T-helper 2 cell treated with Interferon-gamma antibody and Interleukin-4, amounts not matched to agents 5 μg/mL and 100 μg/mL, for 36 hours (primary cell): ENCODE results near the gene ABI3BP.

Experiments used
- DNase-seq: peaks from one replicate; pipeline ENCODE4 v3.0.0; 2021; ENCODE audit warnings: low spot score
- H3K27ac Mint-ChIP-seq: one replicate; pipeline ENCODE4 v1.8.0; 2021; ENCODE audit warnings: mild to moderate bottlenecking, mixed read lengths
- H3K27me3 Mint-ChIP-seq: one replicate; pipeline ENCODE4 v1.8.0; 2021; ENCODE audit warnings: low read depth, mixed read lengths
- H3K36me3 Mint-ChIP-seq: one replicate; pipeline ENCODE4 v1.8.0; 2021; ENCODE audit warnings: low read depth, mixed read lengths
- H3K4me1 Mint-ChIP-seq: one replicate; pipeline ENCODE4 v1.8.0; 2021; ENCODE audit warnings: low read depth, mixed read lengths
- H3K4me3 Mint-ChIP-seq: one replicate; pipeline ENCODE4 v1.8.0; 2022; ENCODE audit warnings: mild to moderate bottlenecking, moderate library complexity, mixed read lengths
- H3K9me3 Mint-ChIP-seq: one replicate; pipeline ENCODE4 v1.8.0; 2021; ENCODE audit warnings: mixed read lengths

ABI3BP gene

GRCh38 chr3:100838157-100838556 lies 155.1 kb downstream of the ABI3BP start:
- no peak overlapping the region for H3K4me3 Mint-ChIP-seq
- no peaks in the 10 kb centered on the region for H3K9me3 Mint-ChIP-seq
- H3K27ac Mint-ChIP-seq, result no peak overlapping the region
- peaks cover 5% of the 10 kb centered on the region for H3K4me1 Mint-ChIP-seq
- H3K36me3 Mint-ChIP-seq, result no peaks in the 10 kb centered on the region
- peaks cover 25% of the 10 kb centered on the region for H3K27me3 Mint-ChIP-seq
- DNase-seq, result no peak

DNA sequence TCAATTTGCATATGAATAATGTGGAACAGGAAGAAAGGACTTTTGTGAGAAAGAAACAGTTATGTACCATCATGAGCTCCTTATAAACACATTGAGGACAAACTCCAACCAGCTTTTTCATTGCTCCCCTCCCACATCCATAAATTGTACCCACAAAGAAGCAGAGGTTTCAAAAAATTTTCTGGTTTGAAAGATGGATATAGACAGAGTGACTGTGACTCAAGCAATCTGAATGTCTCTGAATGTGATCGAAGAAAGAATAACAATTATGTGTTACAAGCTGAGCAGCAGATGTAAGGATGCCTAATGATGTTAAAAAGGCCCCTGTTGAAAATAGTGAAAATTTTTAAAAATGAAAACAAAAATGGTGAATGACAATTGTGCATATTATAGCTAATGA lies 156.6 kb downstream of the ABI3BP start:
- H3K4me1 Mint-ChIP-seq, result peaks cover 5% of the 10 kb centered on the region
- H3K27me3 Mint-ChIP-seq, result peaks cover 30% of the 10 kb centered on the region
- no peaks in the 10 kb centered on the region for H3K36me3 Mint-ChIP-seq
- H3K4me3 Mint-ChIP-seq, result no peak overlapping the region
- H3K27ac Mint-ChIP-seq, result no peak overlapping the region
- no peaks in the 10 kb centered on the region for H3K9me3 Mint-ChIP-seq
- DNase-seq, result no peak

- H3K4me3 Mint-ChIP-seq, result no peak overlapping the region
Observed at GRCh38 chr3:100834332-100834731, 158.9 kb downstream of the ABI3BP start.

GRCh38 chr3:100833483-100833882 lies 159.7 kb downstream of the ABI3BP start:
- Mint-ChIP-seq H3K4me1 (peaks cover 5% of the 10 kb centered on the region), H3K4me3 (no peak overlapping the region)

More at GRCh38 chr3:100834332-100834731, 158.9 kb downstream of the ABI3BP start:
- H3K36me3 Mint-ChIP-seq, result no peaks in the 10 kb centered on the region
- peaks cover 5% of the 10 kb centered on the region for H3K4me1 Mint-ChIP-seq
- no peak overlapping the region for H3K27ac Mint-ChIP-seq
- peaks cover 23% of the 10 kb centered on the region for H3K27me3 Mint-ChIP-seq
- H3K9me3 Mint-ChIP-seq, result no peaks in the 10 kb centered on the region
- no peak for DNase-seq

GRCh38 chr3:100831629-100832028 lies 161.6 kb downstream of the ABI3BP start:
- no peak for DNase-seq
- Mint-ChIP-seq H3K4me1 (no peaks in the 10 kb centered on the region), H3K36me3 (no peaks in the 10 kb centered on the region), H3K27me3 (peaks cover 16% of the 10 kb centered on the region), H3K4me3 (no peak overlapping the region), H3K9me3 (no peaks in the 10 kb centered on the region), H3K27ac (no peak overlapping the region)

More at GRCh38 chr3:100833483-100833882, 159.7 kb downstream of the ABI3BP start:
- H3K27me3 Mint-ChIP-seq, result peaks cover 21% of the 10 kb centered on the region
- H3K9me3 Mint-ChIP-seq, result no peaks in the 10 kb centered on the region
- no peak for DNase-seq
- no peaks in the 10 kb centered on the region for H3K36me3 Mint-ChIP-seq
- no peak overlapping the region for H3K27ac Mint-ChIP-seq

GRCh38 chr3:100830931-100831330 lies 162.3 kb downstream of the ABI3BP start:
- no peaks in the 10 kb centered on the region for H3K4me1 Mint-ChIP-seq
- no peaks in the 10 kb centered on the region for H3K36me3 Mint-ChIP-seq
- no peak for DNase-seq
- H3K9me3 Mint-ChIP-seq, result no peaks in the 10 kb centered on the region
- H3K4me3 Mint-ChIP-seq, result no peak overlapping the region
- H3K27me3 Mint-ChIP-seq, result peaks cover 12% of the 10 kb centered on the region
- no peak overlapping the region for H3K27ac Mint-ChIP-seq

- no peaks in the 10 kb centered on the region for H3K9me3 Mint-ChIP-seq
- DNase-seq, result no peak
- no peak overlapping the region for H3K27ac Mint-ChIP-seq
- peaks cover 9% of the 10 kb centered on the region for H3K27me3 Mint-ChIP-seq
- H3K4me3 Mint-ChIP-seq, result no peak overlapping the region
- no peaks in the 10 kb centered on the region for H3K4me1 Mint-ChIP-seq
- H3K36me3 Mint-ChIP-seq, result no peaks in the 10 kb centered on the region
Observed at GRCh38 chr3:100825574-100825973, 167.6 kb downstream of the ABI3BP start.

GRCh38 chr3:100815583-100815982 lies 177.6 kb downstream of the ABI3BP start:
- no peak overlapping the region for H3K27ac Mint-ChIP-seq
- peaks cover 25% of the 10 kb centered on the region for H3K27me3 Mint-ChIP-seq
- no peak overlapping the region for H3K4me3 Mint-ChIP-seq
- H3K9me3 Mint-ChIP-seq, result no peaks in the 10 kb centered on the region
- H3K36me3 Mint-ChIP-seq, result no peaks in the 10 kb centered on the region
- H3K4me1 Mint-ChIP-seq, result no peaks in the 10 kb centered on the region
- no peak for DNase-seq

GRCh38 chr3:100813828-100814227 lies 179.4 kb downstream of the ABI3BP start:
- H3K4me3 Mint-ChIP-seq, result no peak overlapping the region
- H3K27ac Mint-ChIP-seq, result no peak overlapping the region
- H3K4me1 Mint-ChIP-seq, result no peaks in the 10 kb centered on the region
- peaks cover 26% of the 10 kb centered on the region for H3K27me3 Mint-ChIP-seq
- H3K9me3 Mint-ChIP-seq, result no peaks in the 10 kb centered on the region
- no peaks in the 10 kb centered on the region for H3K36me3 Mint-ChIP-seq
- DNase-seq, result no peak

DNA sequence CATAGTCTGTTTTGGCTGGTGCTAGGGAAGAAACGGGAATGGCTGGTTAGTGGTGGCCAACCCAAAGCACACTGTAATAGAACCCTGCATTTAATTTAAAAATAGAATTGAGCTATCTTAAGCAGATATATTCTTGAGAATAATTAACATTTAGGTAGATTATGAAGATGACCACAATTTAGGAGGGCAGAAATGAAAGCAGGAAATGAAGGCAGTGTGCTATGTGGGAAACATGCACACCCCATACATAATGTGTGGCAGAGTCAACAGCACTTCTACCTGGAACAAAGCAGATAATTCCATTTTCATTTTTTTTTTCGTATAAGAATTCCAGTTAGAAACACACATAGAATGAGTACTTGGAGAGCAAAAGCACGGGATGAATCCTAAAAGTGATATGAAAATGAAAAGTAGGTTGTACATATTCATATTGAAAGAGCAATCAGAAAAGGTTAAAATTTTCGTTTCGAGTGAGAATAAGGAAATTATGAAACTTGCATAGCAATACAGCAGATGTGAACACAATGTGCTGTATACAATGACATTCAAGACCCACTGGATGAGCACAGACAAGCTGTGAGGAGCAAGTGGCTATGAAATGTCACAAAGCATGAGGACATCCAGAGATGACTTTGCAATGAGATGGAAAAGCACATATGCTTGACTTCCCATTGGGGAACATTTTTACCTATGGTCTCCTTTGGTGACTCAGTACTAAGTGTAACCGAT lies 181.3 kb downstream of the ABI3BP start:
- Mint-ChIP-seq H3K4me3 (no peak overlapping the region), H3K27ac (no peak overlapping the region), H3K9me3 (no peaks in the 10 kb centered on the region), H3K36me3 (no peaks in the 10 kb centered on the region), H3K4me1 (no peaks in the 10 kb centered on the region), H3K27me3 (peaks cover 29% of the 10 kb centered on the region)
- no peak for DNase-seq

DNA sequence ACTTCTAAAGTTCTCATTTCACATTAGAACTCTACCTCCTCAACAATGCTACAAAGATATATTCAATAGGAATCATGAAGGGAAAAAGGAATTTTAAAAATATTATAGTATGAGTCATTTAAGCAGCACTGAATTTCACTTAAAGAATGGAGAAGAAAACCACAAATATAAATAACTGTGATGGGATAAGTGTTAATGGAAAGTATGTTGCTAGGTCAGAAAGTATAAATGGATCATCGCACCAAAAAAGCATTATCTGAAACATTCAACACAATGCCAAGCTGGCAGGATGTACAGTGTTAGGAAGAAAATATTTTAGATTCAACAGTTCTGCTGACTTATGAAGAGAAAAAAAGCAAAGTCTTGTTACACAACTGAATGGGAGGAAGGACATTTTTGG lies 182.6 kb downstream of the ABI3BP start:
- Mint-ChIP-seq H3K36me3 (no peaks in the 10 kb centered on the region), H3K9me3 (no peaks in the 10 kb centered on the region), H3K4me1 (no peaks in the 10 kb centered on the region), H3K27me3 (peaks cover 22% of the 10 kb centered on the region), H3K4me3 (no peak overlapping the region), H3K27ac (no peak overlapping the region)
- DNase-seq, result no peak

DNA sequence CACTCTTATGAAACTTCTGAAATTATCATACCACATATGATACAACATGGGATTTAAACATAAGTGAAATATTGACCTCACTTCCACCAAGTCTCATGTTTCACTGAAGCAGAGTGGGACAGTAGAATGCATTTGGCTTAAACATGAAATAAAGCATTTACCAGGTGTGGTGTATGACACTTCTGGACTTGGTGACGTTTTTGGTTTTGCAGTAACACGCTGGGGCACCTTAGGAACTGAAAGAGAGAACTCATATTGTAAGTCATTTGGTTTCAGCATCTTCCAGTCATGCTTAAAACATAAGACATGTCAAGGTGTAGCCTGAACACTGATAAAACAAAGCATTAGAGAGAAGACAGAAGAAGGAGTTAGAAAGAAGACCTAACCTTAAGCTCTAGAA lies 188.6 kb downstream of the ABI3BP start:
- Mint-ChIP-seq H3K27me3 (peaks cover 23% of the 10 kb centered on the region), H3K36me3 (no peaks in the 10 kb centered on the region), H3K4me1 (no peaks in the 10 kb centered on the region), H3K4me3 (no peak overlapping the region), H3K27ac (no peak overlapping the region), H3K9me3 (no peaks in the 10 kb centered on the region)
- no peak for DNase-seq

- no peaks in the 10 kb centered on the region for H3K9me3 Mint-ChIP-seq
- DNase-seq, result no peak
- no peaks in the 10 kb centered on the region for H3K4me1 Mint-ChIP-seq
- no peak overlapping the region for H3K4me3 Mint-ChIP-seq
- peaks cover 17% of the 10 kb centered on the region for H3K27me3 Mint-ChIP-seq
- no peak overlapping the region for H3K27ac Mint-ChIP-seq
- no peaks in the 10 kb centered on the region for H3K36me3 Mint-ChIP-seq
Observed at GRCh38 chr3:100803711-100804110, 189.5 kb downstream of the ABI3BP start.

DNA sequence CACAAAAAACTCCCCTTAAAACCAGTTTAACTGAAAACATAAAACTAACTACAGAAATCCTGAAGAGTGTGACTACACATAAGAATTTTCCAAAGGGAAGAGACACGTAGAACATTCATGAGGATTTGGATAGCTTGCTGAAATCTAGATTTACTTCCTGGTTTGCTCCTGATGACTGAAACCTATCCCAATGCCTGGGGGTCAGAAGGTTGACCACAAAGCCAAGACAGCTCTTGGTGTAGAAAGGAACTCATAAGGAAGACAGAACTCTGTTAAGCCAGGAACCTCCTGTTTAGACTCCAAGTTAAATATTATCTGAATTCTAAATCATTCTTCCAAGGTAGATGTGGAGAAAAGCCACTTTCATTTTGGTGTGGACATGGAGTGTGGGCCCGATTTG lies 191.1 kb downstream of the ABI3BP start:
- Mint-ChIP-seq H3K4me3 (no peak overlapping the region), H3K9me3 (no peaks in the 10 kb centered on the region), H3K36me3 (no peaks in the 10 kb centered on the region), H3K4me1 (no peaks in the 10 kb centered on the region), H3K27me3 (peaks cover 13% of the 10 kb centered on the region), H3K27ac (no peak overlapping the region)
- DNase-seq, result no peak

DNA sequence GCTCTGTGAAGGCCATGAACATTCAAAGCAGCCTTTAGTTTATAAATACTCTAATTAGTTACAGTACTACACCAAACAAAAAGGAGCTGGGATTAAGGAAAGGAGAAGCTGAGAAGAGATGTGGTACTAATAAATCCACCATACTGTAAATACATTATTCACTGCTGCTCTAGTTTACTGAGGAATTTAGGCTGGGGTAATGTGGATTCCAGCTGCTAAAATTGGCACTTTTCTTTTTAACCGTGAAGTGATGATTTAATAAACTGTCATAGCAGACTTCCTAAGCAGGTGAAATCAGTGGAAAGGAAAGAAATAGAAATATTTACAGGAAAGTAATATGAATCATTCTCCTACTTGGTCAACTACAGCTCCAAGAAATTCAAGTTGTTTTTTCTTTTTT lies 195.2 kb downstream of the ABI3BP start:
- no peak for DNase-seq
- peaks cover 13% of the 10 kb centered on the region for H3K27me3 Mint-ChIP-seq
- H3K4me3 Mint-ChIP-seq, result no peak overlapping the region
- H3K36me3 Mint-ChIP-seq, result no peaks in the 10 kb centered on the region
- no peak overlapping the region for H3K27ac Mint-ChIP-seq
- no peaks in the 10 kb centered on the region for H3K9me3 Mint-ChIP-seq
- H3K4me1 Mint-ChIP-seq, result peaks cover 4% of the 10 kb centered on the region
